ENCODE results near the gene RHBDL3.
"Not testable (repeated sequence)": the region's sequence is repeated elsewhere in the genome, so short reads cannot be mapped to it uniquely, and the experiment has no call there.

- TF ChIP-seq POLR2A (IDR thresholded peaks at IDR 0.05) = not testable (repeated sequence)
- TF ChIP-seq, protein P1, sequence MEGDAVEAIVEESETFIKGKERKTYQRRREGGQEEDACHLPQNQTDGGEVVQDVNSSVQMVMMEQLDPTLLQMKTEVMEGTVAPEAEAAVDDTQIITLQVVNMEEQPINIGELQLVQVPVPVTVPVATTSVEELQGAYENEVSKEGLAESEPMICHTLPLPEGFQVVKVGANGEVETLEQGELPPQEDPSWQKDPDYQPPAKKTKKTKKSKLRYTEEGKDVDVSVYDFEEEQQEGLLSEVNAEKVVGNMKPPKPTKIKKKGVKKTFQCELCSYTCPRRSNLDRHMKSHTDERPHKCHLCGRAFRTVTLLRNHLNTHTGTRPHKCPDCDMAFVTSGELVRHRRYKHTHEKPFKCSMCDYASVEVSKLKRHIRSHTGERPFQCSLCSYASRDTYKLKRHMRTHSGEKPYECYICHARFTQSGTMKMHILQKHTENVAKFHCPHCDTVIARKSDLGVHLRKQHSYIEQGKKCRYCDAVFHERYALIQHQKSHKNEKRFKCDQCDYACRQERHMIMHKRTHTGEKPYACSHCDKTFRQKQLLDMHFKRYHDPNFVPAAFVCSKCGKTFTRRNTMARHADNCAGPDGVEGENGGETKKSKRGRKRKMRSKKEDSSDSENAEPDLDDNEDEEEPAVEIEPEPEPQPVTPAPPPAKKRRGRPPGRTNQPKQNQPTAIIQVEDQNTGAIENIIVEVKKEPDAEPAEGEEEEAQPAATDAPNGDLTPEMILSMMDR (IDR thresholded peaks at IDR 0.05) = not testable (repeated sequence)
Observed at GRCh38 chr17:32316653-32317052, 51.0 kb downstream of the RHBDL3 start.

Data from right lobe of liver (tissue), 4 donors.